GM08714 (cell line): ENCODE measurements around the gene IGFL4.
"Not testable (repeated sequence)": the region's sequence is repeated elsewhere in the genome, so short reads cannot be mapped to it uniquely, and the experiment has no call there.

Experiments used
- H3K4me3 ChIP-seq: fragments of 200-500 bp; sonication (Bioruptor generic); 2 replicates; pipeline ENCODE4 v1.5.1; 2014; ENCODE audit warnings: mild to moderate bottlenecking, low read length, inconsistent platforms
- ZNF274 ChIP-seq: IDR thresholded peaks from 2 replicates; pipeline ENCODE4 v1.6.1; 2012; ENCODE audit warnings: mild to moderate bottlenecking, low read depth, low read length

The IGFL4 gene

GRCh38 chr19:46040952-46041500 lies at the start of gene IGFL4:
Gene IGFL4, minus strand, starts transcription at chr19:46041002. Its CDS starts 40 bp downstream, at chr19:46040962.
- no peak within 1 kb of the TSS for H3K4me3 ChIP-seq
- TF ChIP-seq ZNF274, result no peak

- no peak overlapping the region for H3K4me3 ChIP-seq
- TF ChIP-seq ZNF274, result no peak
Measured at GRCh38 chr19:46090444-46090843, 49.6 kb upstream of the IGFL4 start.

GRCh38 chr19:46089432-46089831 lies 48.6 kb upstream of the IGFL4 start:
- no peak for TF ChIP-seq ZNF274
- no peak overlapping the region for H3K4me3 ChIP-seq

- TF ChIP-seq ZNF274, result no peak
- no peak overlapping the region for H3K4me3 ChIP-seq
Measured at GRCh38 chr19:46088101-46088500, 47.3 kb upstream of the IGFL4 start.

GRCh38 chr19:46085888-46086287 lies 45.1 kb upstream of the IGFL4 start:
- TF ChIP-seq ZNF274, result no peak
- no peak overlapping the region for H3K4me3 ChIP-seq

GRCh38 chr19:46082728-46083050 lies 41.9 kb upstream of the IGFL4 start:
- no peak for TF ChIP-seq ZNF274
- H3K4me3 ChIP-seq, result no peak overlapping the region

GRCh38 chr19:46081928-46082727 lies 41.3 kb upstream of the IGFL4 start:
- no peak overlapping the region for H3K4me3 ChIP-seq
- no peak for TF ChIP-seq ZNF274

- TF ChIP-seq ZNF274, result no peak
- no peak overlapping the region for H3K4me3 ChIP-seq
Measured at GRCh38 chr19:46080561-46080960, 39.8 kb upstream of the IGFL4 start.

- no peak for TF ChIP-seq ZNF274
- no peak overlapping the region for H3K4me3 ChIP-seq
Measured at GRCh38 chr19:46079576-46079975, 38.8 kb upstream of the IGFL4 start.

GRCh38 chr19:46078573-46079332 lies 38.0 kb upstream of the IGFL4 start:
- not testable (repeated sequence) for H3K4me3 ChIP-seq

GRCh38 chr19:46077815-46078167 lies 37.0 kb upstream of the IGFL4 start:
- TF ChIP-seq ZNF274, result no peak
- no peak overlapping the region for H3K4me3 ChIP-seq

GRCh38 chr19:46076951-46077814 lies 36.4 kb upstream of the IGFL4 start:
- H3K4me3 ChIP-seq, result no peak overlapping the region
- TF ChIP-seq ZNF274, result no peak

GRCh38 chr19:46076031-46076880 lies 35.5 kb upstream of the IGFL4 start:
- TF ChIP-seq ZNF274, result no peak
- no peak overlapping the region for H3K4me3 ChIP-seq
